Stimulated activated CD8-positive, alpha-beta memory T cell treated with anti-CD3 and anti-CD28 coated beads, Interleukin-4, amount 100 ng/mL, for 1 hour (primary cell): ENCODE results near the gene INA.
A peak's percentile ranks its signal among the peaks of the same experiment; 100 is the strongest.
"Not testable (repeated sequence)": the region's sequence is repeated elsewhere in the genome, so short reads cannot be mapped to it uniquely, and the experiment has no call there.

Source experiments
- DNase-seq, 2 donors: peaks; one replicate each; pipeline ENCODE4 v3.0.0-alpha.2; 2020; ENCODE audit warnings: low read depth in 2 of 2, low spot score in 1 of 2

The INA gene

DNA sequence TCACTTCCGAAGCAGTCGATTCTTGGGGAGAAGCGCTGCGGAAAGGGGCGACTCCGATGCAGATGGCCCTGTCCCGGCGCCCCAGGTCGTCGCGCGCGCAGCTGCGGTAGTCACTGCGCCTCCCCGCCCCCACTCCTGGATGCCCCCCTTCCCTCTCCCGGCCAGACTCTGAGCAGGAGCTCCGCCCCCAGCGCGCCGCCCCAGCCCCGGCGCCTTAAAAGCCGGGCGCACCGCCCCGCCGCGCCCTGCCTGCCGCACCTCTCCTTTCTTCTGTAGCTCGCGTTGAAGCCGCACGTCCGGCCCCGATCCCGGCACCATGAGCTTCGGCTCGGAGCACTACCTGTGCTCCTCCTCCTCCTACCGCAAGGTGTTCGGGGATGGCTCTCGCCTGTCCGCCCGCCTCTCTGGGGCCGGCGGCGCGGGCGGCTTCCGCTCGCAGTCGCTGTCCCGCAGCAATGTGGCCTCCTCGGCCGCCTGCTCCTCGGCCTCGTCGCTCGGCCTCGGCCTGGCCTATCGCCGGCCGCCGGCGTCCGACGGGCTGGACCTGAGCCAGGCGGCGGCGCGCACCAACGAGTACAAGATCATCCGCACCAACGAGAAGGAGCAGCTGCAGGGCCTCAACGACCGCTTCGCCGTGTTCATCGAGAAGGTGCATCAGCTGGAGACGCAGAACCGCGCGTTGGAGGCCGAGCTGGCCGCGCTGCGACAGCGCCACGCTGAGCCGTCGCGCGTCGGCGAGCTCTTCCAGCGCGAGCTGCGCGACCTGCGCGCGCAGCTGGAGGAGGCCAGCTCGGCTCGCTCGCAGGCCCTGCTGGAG lies at the start of gene INA:
Gene INA, plus strand, starts transcription at position 243 of the 817 bp plus-strand sequence. Its CDS starts 74 bp downstream, at position 317.
- DNase-seq, result no peak

DNA sequence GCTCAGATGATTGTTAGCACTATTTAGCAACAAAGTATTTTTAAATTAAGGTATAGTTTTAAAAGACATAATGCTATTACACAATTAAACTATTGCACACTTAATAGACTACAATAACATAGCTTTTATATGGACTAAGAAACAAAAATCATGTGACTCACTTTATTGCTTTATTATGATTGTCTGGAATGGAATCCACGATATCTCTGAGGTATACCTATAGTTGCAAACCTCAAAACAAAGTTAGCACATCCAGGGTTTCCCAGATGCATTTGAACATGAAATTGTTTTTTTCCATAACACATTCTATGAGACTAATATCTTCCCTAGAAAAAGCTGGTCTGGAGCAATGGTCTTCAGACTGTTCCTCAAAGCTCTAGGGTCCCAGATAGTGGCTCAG lies 49.5 kb upstream of the INA start:
- no peak for DNase-seq

DNA sequence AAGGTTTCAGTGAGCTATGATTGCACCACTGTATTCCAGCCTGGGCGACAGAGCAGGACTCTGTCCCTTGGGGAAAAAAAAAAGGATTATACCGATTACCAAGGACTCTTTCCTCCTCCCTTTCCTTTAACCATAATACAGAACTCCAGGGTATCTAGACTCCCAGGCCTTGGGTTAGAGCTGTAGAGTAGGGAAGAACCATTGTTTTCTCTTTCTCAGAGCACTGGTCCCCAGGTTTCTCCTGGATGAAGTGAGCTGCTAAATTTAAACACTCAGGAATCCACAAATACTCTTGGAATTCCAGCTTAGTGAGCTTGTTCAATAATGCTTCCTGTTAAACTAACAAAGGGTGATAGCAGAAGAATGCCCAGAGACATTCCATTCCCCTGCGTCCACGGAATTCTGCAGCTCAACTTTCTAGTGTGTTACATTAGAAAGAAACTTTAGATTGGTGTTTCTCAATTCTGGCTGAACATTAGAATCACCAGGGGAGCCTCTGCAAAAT lies 45.8 kb upstream of the INA start:
- DNase-seq, result no peak

DNA sequence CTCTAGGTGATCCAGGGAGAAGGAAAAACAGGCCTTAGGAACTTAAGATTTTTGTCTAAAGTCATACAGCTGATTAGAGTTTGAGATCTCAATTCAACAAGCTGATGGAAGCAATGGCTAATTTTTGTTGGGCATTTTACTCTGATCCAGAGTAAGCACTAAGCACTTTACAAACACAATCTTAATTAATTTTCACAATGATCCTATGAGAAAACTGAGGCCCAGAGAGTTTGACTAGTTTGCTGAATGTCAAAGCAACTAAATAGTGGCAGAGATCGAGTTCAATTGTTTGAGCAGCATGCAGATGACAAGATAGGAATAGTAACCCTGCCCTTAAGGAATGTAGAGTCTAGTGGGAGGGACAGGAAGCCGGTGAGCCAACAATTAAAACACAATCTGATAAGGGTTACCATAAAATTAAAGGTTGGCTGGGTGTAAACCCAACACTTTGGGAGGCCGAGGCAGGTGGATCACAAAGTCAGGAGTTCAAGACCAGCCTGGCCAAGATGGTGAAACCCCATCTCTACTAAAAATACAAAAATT lies 44.7 kb upstream of the INA start:
- no peak for DNase-seq

DNA sequence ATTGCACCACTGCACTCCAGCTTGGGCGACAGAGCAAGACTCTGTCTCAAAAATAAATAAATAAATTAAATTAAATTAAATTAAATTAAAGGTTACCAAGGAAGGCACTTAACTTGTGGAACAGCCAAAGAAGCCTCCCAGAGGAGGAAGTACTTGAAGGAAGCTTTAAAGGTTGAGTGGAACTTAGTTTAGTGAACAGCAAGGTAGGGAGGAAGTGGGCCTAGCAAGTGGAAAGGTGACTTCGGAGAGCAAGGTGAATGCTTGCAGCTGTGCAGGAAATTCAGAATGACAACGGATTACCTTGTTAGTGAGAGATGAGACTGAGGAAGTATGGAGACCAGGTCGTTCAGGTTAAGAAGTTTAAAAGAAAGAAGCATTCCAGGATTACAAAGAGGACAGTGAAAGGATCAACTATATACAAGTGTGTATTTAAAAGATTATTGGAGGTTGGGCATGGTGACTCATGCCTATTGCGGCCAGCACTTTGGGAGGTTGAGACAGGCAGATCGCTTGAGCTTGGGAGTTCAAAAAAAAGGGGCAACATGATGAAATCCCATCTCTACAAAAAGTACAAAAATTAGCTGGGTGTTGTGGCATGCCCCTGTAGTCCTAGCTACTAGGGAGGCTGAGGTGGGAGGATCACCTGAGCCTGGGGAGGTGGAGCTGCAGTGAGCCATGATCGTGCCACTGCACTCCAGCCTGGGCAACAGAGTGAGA lies 44.0 kb upstream of the INA start:
- DNase-seq, result no peak

DNA sequence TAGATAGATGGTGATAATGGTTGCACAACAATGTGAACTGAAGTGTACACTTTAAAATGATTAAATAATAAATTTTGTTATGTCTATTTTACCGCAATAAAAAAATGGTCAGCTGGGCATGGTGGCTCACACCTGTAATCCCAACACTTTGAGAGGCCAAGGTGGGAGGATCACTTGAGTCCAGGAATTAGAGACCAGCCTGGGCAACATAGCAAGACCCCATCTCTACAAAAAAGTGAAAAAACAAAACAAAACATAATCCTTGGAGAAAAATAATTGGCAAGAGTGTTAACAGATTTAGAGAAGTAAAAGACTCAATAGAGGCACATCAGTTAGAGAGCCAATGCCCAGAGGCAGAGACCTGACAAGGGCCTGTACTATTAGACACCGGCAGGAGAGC lies 41.2 kb upstream of the INA start:
- no peak for DNase-seq

DNA sequence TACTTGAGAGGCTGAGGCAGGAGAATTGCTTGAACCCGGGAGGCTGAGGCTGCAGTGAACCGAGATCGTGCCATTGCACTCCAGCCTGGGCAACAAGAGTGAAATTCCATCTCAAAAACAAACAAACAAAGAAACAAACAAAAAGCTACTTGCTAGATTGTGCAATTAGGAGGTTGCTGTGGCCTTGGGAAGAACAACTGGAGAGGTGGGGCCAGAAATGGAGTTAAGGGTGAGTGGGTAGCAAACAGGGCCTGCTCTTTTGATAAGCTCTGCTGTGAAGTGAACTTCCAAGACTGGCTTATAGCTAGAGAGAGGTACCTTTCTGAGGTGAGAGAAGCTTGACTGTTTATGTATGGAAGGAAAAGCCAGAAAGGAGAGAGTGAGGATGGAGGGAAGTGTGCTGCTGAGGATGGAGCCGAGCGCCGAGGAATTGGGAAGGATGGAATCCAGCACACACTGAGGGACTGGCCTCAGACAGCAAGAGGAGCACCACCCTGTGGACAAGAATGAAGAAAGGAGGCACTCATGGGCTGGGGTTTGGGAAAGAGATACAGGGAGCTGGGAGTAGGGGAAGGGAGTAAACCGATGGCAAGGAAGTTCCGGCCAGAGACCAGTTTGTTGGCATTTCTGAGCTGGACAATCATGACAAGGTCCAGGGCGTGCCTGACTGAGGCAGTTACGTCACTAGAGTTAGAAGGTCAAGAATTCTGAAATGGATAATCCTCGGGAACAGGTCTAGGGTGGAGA lies 38.3 kb upstream of the INA start:
- no peak for DNase-seq

DNA sequence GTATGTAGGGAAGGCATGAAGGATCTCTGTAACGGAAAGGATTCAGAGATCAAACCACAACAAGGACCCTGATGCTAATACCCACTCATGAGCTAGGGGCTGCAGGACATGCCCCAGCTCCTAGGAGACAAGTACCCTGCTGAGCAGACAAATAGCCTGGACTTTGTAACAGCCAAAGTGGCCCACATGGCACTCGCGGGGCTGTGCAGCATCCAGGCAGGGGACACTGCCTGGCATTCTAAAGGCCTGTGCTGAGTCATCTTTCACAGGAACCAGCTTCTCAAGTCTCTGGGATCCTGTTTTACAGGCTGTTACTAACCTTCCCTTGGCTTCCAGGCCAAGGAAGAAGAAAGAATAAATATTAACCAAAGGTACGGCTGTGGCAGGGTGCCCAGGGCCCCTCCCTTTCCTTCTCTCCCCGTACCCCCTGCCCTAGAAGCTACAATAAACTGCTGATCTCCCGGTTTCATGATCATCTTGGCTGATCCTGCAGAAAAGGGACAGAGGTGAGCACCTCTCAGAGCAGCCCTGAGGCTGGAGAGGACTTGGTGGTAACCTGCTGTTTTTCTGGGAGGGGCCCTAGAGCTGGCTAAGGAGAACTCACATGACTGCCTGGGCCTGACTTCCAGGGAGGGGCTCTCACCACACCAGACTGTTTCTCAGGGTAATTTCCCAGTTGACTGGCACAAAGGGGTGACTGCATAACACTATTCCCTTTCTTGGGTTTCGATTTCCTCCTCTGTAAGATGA lies 35.5 kb upstream of the INA start:
- no peak for DNase-seq

DNA sequence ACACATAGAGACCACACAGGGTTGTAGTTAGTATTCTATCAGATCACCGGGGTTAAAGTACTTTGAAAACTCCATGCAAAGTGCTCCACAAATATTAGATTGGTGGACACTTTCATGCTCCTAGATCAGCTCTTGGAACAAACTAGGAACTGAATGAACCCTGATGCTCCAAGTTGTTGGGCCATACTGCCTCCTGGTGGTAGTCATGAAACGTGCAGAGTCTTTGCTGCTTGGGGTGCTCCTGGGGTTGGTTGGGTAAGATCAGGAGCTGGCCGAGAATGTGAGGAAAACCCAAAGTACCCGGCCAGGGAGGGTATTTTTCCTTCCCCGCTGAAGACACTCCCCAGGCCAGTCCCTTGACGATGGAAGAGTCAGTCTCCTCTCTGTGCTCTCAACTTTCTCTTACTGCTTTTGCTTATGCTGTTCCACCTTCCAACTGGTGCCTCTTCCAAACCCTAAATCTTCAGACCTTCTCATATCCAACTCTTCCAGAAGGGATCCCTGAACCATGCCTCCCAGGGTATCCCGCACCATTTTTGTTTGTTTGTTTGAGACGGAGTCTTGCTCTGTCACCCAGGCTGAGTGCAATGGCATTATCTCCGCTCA lies 32.2 kb upstream of the INA start:
- DNase-seq, result peak; percentile 8 to 29

DNA sequence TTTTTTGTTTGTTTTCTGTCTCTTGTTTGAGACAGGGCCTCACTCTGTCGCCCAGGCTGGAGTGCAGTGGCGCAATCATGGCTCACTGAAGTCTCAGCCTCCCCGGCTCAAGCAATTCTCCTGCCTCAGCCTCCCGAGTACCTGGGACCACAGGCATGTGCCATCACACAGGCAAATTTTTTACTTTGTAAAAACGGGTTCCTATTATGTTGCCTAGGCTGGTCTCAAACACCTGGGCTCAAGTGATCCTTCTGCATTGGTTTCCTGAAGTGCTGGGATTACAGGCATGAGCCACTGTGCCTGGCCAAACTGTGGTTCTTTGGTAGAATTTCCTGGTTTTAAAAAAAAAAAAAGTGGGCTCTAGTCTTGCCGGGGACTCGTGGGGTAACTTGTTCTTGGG lies 31.4 kb upstream of the INA start, which contains the start of gene RPEL1:
Gene RPEL1, plus strand, starts transcription at position 301 of the 400 bp plus-strand sequence. CDS start 110 bp downstream, outside the sequence.
- DNase-seq, result not testable (repeated sequence)

DNA sequence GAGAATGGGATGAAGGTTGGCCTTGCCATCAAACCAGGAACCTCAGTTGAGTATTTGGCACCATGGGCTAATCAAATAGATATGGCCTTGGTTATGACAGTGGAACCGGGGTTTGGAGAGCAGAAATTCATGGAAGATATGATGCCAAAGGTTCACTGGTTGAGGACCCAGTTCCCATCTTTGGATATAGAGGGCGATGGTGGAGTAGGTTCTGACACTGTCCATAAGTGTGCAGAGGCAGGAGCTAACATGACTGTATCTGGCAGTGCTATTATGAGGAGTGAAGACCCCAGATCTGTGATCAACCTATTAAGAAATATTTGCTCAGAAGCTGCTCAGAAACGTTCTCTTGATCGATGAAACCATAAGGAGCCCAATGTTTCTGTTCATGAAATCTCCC lies 30.6 kb upstream of the INA start:
- no peak for DNase-seq

DNA sequence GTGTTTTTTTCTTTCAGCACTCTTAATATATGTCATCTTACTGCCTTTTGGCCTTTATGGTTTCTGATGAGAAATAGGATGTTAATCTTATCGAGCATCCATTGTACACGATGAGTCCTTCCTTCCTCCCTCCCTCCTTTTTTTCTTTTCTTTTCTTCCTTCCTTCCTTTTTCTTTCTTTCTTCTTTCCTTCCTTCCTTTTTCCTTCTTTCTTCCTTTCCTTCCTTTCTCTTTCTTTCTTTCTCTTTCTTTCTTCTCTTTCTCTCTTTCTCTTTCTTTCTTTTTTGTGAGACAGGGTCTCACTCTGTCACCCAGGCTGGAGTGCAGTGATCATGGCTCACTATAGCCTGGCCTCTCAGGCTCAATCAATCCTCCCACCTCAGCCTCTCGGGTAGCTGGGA lies 22.8 kb upstream of the INA start:
- no peak for DNase-seq

DNA sequence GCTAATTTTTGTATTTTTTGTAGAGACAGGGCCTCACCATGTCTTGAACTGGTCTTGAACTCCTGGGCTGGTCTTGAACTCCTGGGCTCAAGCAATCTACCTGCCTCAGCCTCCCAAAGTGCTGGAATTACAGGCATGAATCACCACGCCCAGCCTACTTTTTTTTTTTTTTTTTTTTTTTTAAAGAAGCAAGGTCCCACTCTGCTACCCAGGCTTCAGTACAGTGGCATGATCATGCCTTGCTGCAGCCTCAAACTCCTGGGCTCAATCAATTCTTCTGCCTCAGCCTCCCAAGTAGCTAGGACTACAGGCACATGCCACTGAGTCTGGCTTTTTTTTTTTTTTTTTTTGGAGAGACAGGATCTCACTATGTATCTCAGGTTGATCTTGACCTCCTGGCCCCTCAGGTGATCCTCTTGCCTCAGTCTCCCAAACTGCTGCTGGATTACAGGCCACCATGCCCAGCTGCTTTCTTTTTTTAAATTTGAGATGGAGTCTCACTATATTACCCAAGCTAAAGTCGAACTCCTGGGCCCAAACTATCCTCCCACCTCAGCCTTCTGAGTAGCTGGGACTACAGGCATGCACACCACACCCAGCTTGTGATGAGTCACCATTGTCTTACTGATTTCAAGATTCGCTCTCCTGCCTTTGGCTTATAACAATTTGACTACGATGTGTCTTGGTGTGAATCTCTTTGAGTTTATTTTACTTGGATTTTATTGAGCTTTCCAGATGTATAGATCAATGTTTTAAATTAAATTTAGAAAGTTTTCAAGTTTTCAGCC lies 22.2 kb upstream of the INA start:
- no peak for DNase-seq

DNA sequence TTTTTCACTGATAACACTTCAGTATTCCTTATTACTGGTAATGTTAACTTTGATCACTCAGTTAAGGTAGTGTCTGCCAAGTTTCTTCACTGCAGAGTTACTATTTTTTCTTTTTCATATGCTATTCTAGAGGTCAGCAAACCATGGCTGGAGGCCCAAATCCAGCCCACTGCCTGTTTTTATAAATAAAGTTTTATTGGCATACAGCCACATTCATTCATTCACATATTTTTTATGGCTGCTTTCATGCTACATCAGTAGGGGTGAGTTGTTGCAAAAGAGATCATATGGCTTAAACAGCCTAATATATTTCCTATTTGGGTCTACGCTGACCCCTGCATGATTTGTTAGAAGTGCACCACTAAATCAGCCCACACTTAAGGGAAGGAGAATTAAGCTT lies 20.3 kb upstream of the INA start:
- no peak for DNase-seq

DNA sequence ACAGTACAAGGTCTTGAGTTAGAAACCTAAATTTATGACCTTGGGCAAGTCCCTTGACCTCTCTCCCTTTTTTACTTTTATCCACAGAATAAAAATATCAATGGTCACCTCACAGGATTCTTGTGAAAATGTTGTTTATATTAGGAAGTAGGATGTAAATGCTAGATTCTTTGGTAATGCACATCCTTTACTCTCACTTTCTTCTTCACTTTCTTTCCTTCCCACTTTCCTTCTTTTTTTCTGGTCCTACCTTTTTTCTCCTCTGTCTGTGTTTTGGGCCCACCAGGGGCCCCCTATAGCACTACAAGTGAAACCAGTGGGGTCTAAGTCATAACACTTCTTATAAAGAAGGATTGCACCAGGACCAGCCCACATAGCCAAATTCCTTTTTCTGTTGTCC lies 19.1 kb upstream of the INA start:
- no peak for DNase-seq

DNA sequence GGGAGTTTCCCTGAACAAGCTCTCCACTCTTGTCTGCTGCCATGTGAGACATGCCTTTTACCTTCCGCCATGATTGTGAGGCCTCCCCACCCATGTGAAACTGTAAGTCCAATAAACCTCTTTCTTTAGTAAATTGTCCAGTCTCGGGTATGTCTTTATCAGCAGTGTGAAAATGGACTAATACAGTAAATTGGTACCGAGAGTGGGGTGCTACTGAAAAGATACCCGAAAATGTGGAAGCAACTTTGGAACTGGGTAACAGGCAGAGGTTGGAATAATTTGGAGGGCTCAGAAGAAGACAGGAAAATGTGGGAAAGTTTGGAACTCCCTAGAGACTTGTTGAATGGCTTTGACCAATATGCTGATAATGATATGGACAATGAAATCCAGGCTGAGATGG lies 18.0 kb upstream of the INA start:
- DNase-seq, result not testable (repeated sequence)

DNA sequence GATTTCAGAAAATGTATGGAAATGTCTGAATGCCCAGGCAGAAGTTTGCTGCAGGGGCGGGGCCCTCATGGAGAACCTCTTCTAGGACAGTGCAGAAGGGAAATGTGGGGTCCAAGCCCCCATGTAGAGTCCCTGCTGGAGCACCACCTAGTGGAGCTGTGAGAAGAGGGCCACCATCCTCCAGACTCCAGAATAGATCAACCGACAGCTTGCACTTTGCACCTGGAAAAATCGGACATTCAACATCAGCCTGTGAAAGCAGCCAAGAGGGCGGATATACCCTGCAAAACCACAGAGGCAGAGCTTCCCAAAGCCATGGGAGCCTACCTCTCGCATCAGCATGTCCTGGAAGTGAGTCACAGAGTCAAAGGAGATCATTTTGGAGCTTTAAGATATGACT lies 16.9 kb upstream of the INA start:
- no peak for DNase-seq

DNA sequence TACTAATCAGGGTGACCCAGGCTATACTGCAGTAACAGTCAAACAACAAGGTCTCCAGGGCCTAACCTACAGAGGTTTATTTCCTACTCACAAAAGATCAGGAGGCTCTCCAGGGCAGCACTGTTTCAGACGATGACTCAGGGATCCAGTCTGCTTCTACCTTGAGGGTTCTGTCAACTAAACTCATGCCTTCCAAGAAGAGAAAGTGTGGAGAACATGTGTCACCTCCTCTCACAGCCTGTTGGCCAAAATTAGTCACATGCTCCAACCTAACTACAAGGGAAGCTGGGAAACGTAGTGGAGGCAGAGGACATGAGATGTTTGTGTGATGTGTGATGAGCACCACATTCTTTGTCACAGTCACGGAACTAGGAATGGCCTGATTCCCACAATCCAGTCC lies 14.7 kb upstream of the INA start:
- no peak for DNase-seq

DNA sequence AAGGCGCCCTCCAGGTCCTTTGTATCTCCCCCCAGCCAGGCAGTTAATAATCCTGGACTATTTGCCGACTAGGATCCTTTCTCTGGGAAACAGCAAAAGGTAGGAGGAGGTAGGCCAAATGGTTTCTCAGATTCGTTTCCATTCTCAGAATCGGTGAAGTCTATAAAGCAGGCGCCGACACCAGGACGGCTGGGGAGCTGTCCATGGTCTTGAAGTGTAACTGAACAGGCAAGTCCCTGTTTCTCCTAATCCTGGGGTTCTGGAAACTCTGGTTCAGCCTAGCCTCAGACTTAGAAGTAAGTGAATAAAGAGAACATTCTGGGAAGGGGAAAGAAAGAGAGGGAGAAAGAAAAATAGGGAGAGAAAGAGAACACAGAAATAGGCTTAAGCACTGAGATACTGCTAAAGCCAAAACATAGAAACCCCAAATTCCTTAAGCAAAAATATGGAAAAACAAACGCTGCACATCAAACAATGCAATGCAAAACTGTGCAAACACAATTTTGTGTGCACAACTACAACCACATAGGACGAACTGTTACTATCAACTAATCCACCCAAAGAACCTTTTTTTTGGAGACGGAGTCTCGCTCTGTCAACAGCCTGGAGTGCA lies 11.1 kb upstream of the INA start:
- no peak for DNase-seq
